ENCODE data around the gene TUBGCP5.

DNA sequence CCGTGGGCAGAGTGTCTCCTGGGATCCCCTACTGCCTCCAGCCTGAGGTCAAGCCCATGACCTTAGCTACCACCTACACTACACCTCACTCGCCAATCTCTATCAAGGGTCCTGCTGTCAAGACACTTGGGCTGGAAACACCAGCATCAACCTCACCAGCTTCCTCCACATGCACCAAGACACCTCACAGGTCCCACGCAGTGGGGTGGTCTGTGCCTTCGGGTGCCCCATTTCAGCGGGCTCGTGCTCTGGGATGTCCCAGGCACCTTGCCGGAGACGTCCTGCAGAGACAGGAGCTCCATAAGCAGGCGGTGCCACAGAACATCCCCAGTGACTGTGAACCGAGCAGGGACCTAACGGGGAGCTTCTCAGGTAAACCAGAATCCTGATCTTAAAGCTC is 79.2 kb downstream of the TUBGCP5 start:
- TF ChIP-seq CTCF (IDR thresholded peaks at IDR 0.05) (no peak), POLR2A (IDR thresholded peaks at IDR 0.05) (no peak)
